Adipocyte (in vitro differentiated cells): ENCODE data around the gene NAGLU.
A peak's percentile ranks its signal among the peaks of the same experiment; 100 is the strongest.

ENCODE experiments used
- DNase-seq: peaks from one replicate; pipeline ENCODE4 v3.0.0-alpha.2; 2015; ENCODE audit warnings: low read depth
- H3K27me3 ChIP-seq: replicated peaks from 2 replicates; pipeline ENCODE4 v1.7.0; 2013; ENCODE audit warnings: mild to moderate bottlenecking, low read length, moderate library complexity; ENCODE audit not compliant: control insufficient read depth, insufficient read depth
- H3K36me3 ChIP-seq: 2 replicates; pipeline ENCODE4 v1.7.0; 2013; ENCODE audit warnings: low read length, mild to moderate bottlenecking, moderate library complexity; ENCODE audit not compliant: control insufficient read depth, insufficient read depth, severe bottlenecking
- H3K4me1 ChIP-seq: 2 replicates; pipeline ENCODE4 v1.7.0; 2013; ENCODE audit warnings: mild to moderate bottlenecking, low read length, moderate library complexity; ENCODE audit not compliant: control insufficient read depth, insufficient read depth
- H3K4me3 ChIP-seq: 2 replicates; pipeline ENCODE4 v1.7.0; 2013; ENCODE audit warnings: mild to moderate bottlenecking, low read length, moderate library complexity
- H3K9ac ChIP-seq: 2 replicates; pipeline ENCODE4 v1.7.0; 2013; ENCODE audit warnings: mild to moderate bottlenecking, low read length, moderate library complexity
- H3K9me3 ChIP-seq: 2 replicates; pipeline ENCODE4 v1.7.0; 2013; ENCODE audit warnings: mild to moderate bottlenecking, low read length, moderate library complexity; ENCODE audit not compliant: control insufficient read depth

The NAGLU gene

GRCh38 chr17:42568341-42569111, 32.5 kb downstream of the NAGLU start:
- Histone ChIP-seq H3K27me3 (no peaks in the 10 kb centered on the region), H3K4me1 (peaks cover 56% of the 10 kb centered on the region), H3K9me3 (no peaks in the 10 kb centered on the region), H3K9ac (peak overlapping the region; percentile 43), H3K4me3 (peak overlapping the region; percentile 8), H3K36me3 (peaks cover 75% of the 10 kb centered on the region)
- DNase-seq = no peak

- H3K9ac ChIP-seq = peak overlapping the region; percentile 50
- DNase-seq = no peak
- H3K4me1 ChIP-seq = peaks cover 42% of the 10 kb centered on the region
- H3K9me3 ChIP-seq = no peaks in the 10 kb centered on the region
- H3K36me3 ChIP-seq = peaks cover 67% of the 10 kb centered on the region
- no peak overlapping the region for H3K4me3 ChIP-seq
- H3K27me3 ChIP-seq = no peaks in the 10 kb centered on the region
Measured at GRCh38 chr17:42571435-42572225, 35.6 kb downstream of the NAGLU start.

- Histone ChIP-seq H3K4me1 (peaks cover 52% of the 10 kb centered on the region), H3K9ac (peak overlapping the region; percentile 6), H3K36me3 (peaks cover 67% of the 10 kb centered on the region), H3K9me3 (no peaks in the 10 kb centered on the region), H3K27me3 (no peaks in the 10 kb centered on the region), H3K4me3 (no peak overlapping the region)
- no peak for DNase-seq
Measured at GRCh38 chr17:42573095-42573494, 37.1 kb downstream of the NAGLU start.

DNA sequence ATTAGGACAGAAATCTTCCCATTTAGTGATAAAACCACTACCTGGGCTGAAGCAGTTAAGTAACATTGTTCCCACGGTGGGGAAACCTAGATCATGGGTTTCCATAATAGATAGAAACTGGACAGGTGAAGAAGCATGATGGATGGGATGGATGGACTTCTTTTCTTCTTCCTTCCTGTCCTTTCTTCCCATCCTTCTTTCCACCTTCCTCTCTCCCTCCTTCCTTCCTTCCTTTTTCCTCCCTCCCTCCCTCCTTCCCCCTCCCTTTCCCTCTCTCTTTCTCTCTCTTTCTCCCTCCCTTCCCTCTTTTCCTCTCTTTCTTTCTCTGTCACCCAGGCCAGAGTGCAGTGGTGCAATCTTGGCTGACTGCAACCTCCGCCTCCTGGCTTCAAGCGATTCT, 38.4 kb downstream of the NAGLU start:
- no peaks in the 10 kb centered on the region for H3K9me3 ChIP-seq
- H3K36me3 ChIP-seq = peaks cover 58% of the 10 kb centered on the region
- no peaks in the 10 kb centered on the region for H3K27me3 ChIP-seq
- H3K9ac ChIP-seq = no peak overlapping the region
- no peak for DNase-seq
- H3K4me1 ChIP-seq = peaks cover 47% of the 10 kb centered on the region
- H3K4me3 ChIP-seq = no peak overlapping the region

GRCh38 chr17:42577140-42577531, 41.1 kb downstream of the NAGLU start:
- peaks cover 31% of the 10 kb centered on the region for H3K4me1 ChIP-seq
- peak overlapping the region; percentile 96 for H3K4me3 ChIP-seq
- no peaks in the 10 kb centered on the region for H3K9me3 ChIP-seq
- H3K9ac ChIP-seq = peak overlapping the region; percentile 99
- H3K36me3 ChIP-seq = peaks cover 60% of the 10 kb centered on the region
- peak; percentile 28 for DNase-seq
- H3K27me3 ChIP-seq = no peaks in the 10 kb centered on the region

DNA sequence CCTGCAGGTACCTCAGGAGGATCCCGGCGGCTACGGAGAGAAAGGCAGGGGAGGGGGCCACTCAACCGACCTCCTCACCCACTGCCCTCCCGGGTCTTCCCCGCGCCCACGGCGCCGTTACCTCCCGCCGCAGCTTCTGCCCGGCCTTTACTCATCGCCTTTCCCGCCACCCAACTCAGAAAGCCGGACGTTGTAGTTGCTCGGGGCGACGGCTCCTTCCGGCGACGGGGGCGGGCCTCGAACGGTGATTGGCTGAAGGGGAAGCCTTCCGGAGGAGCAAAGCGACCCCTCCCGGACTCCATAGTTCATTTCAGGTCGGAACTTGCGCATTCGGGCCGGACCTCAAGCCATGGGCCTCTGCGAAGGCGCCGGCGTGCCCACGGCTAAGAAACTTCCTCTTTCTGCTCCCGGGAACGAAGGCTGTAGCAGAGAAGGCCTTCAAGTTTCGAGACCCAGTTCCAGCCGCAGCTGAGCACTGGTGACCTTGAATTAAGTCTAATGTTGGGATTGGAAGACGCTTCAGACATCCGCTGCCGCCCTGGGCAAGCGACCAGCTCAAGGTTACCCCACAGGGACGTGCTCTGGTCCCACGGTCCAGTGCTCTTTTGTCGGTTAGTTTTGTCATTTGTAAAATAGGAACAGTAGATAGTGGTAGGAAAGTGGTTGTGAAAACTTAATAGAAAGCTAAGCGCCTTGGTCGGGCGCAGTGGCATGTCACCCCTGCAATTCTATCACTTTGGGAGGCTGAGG, 41.7 kb downstream of the NAGLU start, which contains the start of gene PSMC3IP:
PSMC3IP (minus strand) TSS at position 198 of the 750 bp plus-strand sequence; CDS start at position 155, 43 bp downstream.
- H3K9ac ChIP-seq = peak within 1 kb of the TSS; percentile 99
- peaks cover 27% of the 10 kb centered on the region for H3K4me1 ChIP-seq
- H3K4me3 ChIP-seq = peak within 1 kb of the TSS; percentile 96
- H3K27me3 ChIP-seq = no peaks in the 10 kb centered on the region
- H3K9me3 ChIP-seq = no peaks in the 10 kb centered on the region
- peaks cover 60% of the 10 kb centered on the region for H3K36me3 ChIP-seq
- peak; percentile 98 for DNase-seq

DNA sequence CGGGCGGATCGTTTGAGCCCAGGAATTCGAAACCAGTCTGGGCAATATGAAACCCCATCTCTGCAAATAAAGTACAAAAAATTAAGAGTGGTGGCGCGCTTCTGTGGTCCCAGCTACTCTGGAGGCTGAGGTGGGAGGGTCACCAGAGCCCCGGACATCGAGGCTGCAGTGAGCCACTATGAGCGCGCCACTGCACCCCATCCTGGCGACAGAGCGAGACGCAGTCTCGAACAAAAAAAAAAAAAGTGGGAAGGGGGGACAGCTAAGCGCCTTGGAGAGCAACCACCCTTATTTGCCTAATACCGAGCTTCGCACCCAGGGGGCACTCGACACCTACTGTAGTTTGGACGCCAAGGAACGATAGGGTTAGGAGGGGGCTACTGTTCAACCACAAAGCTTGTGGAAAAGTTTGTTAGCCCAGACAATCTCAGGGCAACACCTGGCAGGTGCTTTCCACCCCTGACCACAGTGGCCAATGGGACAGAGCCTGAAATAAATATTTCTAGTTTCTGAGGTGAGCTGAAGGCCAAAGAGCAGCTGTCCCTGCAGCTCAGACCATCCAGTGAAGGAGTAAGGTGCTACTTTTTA, 42.3 kb downstream of the NAGLU start:
- Histone ChIP-seq H3K9ac (peak overlapping the region; percentile 99), H3K9me3 (no peaks in the 10 kb centered on the region), H3K4me3 (peak overlapping the region; percentile 96), H3K27me3 (no peaks in the 10 kb centered on the region), H3K4me1 (peaks cover 20% of the 10 kb centered on the region), H3K36me3 (peaks cover 60% of the 10 kb centered on the region)
- peak; percentile 87 for DNase-seq

DNA sequence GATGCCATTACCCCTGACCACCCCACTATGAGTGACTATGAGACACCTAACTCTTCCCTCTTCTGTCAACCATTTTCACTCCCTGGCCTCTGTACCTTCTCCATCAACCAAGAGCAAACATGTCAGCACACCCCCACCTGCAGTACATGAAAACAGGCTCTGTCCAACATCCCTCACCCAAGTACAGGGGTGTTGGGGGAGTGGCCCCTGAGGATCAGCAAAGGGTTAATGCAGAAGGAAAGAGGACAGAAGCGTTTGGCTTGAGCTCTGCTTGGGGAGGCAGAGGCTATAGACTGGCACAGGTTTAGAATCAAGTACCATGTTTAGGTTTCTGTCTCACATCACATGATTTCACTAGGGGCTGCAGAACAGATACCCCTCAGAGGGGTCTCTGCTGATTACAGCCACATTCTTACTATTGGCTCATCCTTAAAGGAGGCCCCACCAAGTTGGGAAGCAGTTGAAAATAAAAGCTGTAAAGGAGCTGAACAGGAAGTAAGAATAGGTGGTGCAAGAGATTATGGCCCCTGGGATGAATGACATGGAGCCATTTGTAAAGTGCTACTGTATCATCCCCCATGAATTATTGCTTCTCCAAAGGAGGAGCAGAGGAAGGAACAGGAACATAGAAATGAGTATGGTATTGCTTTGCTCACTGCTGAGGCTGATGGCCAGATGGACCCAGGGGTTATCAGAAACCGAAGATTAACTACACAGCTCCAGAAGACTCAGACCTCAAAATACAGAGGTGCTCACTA, 43.9 kb downstream of the NAGLU start:
- no peak overlapping the region for H3K9ac ChIP-seq
- no peak for DNase-seq
- H3K36me3 ChIP-seq = peaks cover 63% of the 10 kb centered on the region
- no peak overlapping the region for H3K4me3 ChIP-seq
- H3K4me1 ChIP-seq = peaks cover 26% of the 10 kb centered on the region
- no peaks in the 10 kb centered on the region for H3K27me3 ChIP-seq
- no peaks in the 10 kb centered on the region for H3K9me3 ChIP-seq

DNA sequence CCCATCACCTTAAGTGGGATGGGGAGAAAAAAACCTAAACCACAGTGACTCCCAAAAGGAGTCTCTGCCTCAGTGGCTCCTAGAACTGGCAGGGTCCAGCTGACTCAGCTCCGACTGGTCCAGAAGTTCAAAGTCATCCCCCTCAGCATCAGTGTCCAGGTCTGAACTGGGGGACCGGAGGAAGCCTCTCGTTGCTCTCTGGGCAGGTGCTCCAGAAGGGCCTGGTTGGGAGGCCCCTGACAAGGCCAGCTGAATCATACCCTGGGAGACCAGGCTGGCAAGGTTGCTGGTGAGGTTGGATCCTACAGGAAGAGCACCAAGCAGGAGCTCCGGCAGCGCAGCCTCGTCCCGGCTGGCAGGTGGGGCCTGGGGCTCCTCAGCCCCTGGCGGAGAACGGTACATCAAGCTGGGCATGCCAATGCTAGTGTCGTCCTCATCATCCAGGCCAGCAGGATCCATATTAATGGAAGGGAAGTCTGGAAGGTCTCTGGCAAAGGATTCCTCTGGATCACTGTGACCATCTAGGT, 45.8 kb downstream of the NAGLU start:
- peaks cover 74% of the 10 kb centered on the region for H3K36me3 ChIP-seq
- peaks cover 42% of the 10 kb centered on the region for H3K4me1 ChIP-seq
- H3K4me3 ChIP-seq = no peak overlapping the region
- H3K9me3 ChIP-seq = no peaks in the 10 kb centered on the region
- H3K9ac ChIP-seq = no peak overlapping the region
- no peaks in the 10 kb centered on the region for H3K27me3 ChIP-seq
- DNase-seq = no peak

DNA sequence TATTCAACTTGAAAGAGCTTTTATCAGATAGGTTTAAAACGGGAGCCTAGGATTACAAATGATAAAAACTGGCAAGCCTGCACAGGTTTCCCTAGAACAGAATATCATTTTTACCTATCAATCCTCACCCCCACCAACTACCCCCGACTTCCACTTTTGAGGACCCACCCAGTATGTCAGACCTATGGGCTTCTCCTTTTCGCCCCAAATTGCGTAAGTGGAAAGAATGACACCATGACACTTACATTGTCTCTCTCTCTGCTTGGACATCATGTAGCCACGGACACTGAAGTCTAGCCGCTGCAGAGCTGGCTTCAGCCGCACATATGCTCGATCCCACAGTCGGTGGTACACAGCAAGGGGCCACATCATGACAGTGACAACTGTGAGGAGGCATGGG, 48.8 kb downstream of the NAGLU start:
- Histone ChIP-seq H3K27me3 (no peaks in the 10 kb centered on the region), H3K4me3 (peak overlapping the region; percentile 25), H3K9ac (peak overlapping the region; percentile 70), H3K9me3 (no peaks in the 10 kb centered on the region), H3K4me1 (peaks cover 35% of the 10 kb centered on the region), H3K36me3 (peaks cover 95% of the 10 kb centered on the region)
- DNase-seq = no peak
